SK-N-SH (cell line): Measurements from ENCODE around the gene SS18.

ENCODE experiments used
- CTCF ChIP-seq: fragments of 200-600 bp; sonication (generic); IDR thresholded peaks from 2 replicates; pipeline ENCODE4 v1.6.1; 2017; ENCODE audit warnings: antibody characterized with exemption, mild to moderate bottlenecking, moderate library complexity
- EZH2phosphoT487 ChIP-seq: fragments of 200-600 bp; sonication (generic); IDR thresholded peaks from 2 replicates; pipeline ENCODE4 v1.6.1; 2017; ENCODE audit warnings: low read depth, mixed run types, mild to moderate bottlenecking, antibody characterized with exemption, moderate library complexity, borderline replicate concordance
- JUND ChIP-seq: IDR thresholded peaks from 2 replicates; pipeline ENCODE4 v1.4.0; 2012
- MAX ChIP-seq: IDR thresholded peaks from 2 replicates; pipeline ENCODE4 v1.4.0; 2012; ENCODE audit warnings: low read depth
- POLR2AphosphoS5 ChIP-seq: IDR thresholded peaks from 2 replicates; pipeline ENCODE4 v1.6.1; 2012; ENCODE audit warnings: low read depth, low read length
- RAD21 ChIP-seq: IDR thresholded peaks from 2 replicates; pipeline ENCODE4 v1.6.1; 2012; ENCODE audit warnings: mild to moderate bottlenecking, low read length
- TAF1 ChIP-seq: IDR thresholded peaks from 2 replicates; pipeline ENCODE4 v1.6.1; 2012; ENCODE audit warnings: low read depth, mild to moderate bottlenecking, low read length, moderate library complexity, borderline replicate concordance
- TEAD4 ChIP-seq: IDR thresholded peaks from 2 replicates; pipeline ENCODE4 v1.4.0; 2012; ENCODE audit warnings: mild to moderate bottlenecking, borderline replicate concordance; ENCODE audit not compliant: insufficient read depth
- USF1 ChIP-seq: IDR thresholded peaks from 2 replicates; pipeline ENCODE4 v1.4.0; 2012; ENCODE audit warnings: low read depth, borderline replicate concordance
- YY1 ChIP-seq: IDR thresholded peaks from 2 replicates; pipeline ENCODE4 v1.4.0; 2012; ENCODE audit warnings: low read depth, mild to moderate bottlenecking
- ZBTB33 ChIP-seq: IDR thresholded peaks from 2 replicates; pipeline ENCODE4 v1.4.0; 2012; ENCODE audit warnings: low read depth, borderline replicate concordance
- TF ChIP-seq, protein P1 (sequence below): IDR thresholded peaks from 2 replicates; pipeline ENCODE4 v1.6.1; 2012; ENCODE audit warnings: mild to moderate bottlenecking, low read depth, low read length, moderate library complexity

DNA sequence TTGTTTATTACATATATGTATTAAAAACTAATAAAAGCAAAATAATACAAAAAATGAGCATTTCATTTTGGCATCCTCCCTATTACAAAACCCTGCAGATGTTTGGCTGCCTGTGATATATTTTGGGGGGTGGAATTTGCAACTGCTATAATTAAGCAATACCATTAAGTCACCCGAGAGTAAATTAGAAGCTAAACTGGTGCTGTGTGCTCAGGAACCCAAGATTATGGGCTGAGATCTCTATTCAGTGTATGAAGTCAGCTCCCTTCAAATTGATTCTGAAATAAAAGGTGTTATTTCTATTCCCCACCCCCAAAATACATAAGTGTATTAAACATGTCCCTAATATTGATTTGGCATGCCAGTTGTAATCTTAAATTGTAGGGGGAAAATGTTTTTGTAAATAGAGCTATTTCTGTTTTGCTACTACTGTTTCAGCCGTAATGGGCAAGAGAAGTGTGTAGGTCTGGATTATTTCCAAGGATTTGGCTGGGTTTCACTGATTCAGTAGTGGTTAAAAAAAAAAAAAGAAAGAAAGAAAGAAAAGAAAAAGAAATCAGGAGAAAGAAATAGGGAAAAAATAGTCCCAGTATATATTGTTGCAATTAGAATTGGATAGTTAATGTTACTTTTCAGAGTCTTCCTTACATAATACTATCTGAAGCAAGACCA lies 110.9 kb downstream of the SS18 start:
- TF ChIP-seq POLR2AphosphoS5: no peak
- no peak for TF ChIP-seq MAX
- TF ChIP-seq CTCF: no peak
- no peak for TF ChIP-seq EZH2phosphoT487
- TF ChIP-seq YY1: no peak
- TF ChIP-seq TAF1: no peak
- no peak for TF ChIP-seq USF1
- no peak for TF ChIP-seq JUND
- no peak for TF ChIP-seq TEAD4
- TF ChIP-seq RAD21: no peak
- TF ChIP-seq, protein P1, sequence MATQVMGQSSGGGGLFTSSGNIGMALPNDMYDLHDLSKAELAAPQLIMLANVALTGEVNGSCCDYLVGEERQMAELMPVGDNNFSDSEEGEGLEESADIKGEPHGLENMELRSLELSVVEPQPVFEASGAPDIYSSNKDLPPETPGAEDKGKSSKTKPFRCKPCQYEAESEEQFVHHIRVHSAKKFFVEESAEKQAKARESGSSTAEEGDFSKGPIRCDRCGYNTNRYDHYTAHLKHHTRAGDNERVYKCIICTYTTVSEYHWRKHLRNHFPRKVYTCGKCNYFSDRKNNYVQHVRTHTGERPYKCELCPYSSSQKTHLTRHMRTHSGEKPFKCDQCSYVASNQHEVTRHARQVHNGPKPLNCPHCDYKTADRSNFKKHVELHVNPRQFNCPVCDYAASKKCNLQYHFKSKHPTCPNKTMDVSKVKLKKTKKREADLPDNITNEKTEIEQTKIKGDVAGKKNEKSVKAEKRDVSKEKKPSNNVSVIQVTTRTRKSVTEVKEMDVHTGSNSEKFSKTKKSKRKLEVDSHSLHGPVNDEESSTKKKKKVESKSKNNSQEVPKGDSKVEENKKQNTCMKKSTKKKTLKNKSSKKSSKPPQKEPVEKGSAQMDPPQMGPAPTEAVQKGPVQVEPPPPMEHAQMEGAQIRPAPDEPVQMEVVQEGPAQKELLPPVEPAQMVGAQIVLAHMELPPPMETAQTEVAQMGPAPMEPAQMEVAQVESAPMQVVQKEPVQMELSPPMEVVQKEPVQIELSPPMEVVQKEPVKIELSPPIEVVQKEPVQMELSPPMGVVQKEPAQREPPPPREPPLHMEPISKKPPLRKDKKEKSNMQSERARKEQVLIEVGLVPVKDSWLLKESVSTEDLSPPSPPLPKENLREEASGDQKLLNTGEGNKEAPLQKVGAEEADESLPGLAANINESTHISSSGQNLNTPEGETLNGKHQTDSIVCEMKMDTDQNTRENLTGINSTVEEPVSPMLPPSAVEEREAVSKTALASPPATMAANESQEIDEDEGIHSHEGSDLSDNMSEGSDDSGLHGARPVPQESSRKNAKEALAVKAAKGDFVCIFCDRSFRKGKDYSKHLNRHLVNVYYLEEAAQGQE: no peak
- no peak for TF ChIP-seq ZBTB33
